Measurements from ENCODE around the gene HIVEP3.

GRCh38 chr1:41682149-41682548 lies 236.6 kb downstream of the HIVEP3 start:
- TF ChIP-seq CTCF (IDR thresholded peaks at IDR 0.05): no peak
- no peak for TF ChIP-seq EZH2 (IDR thresholded peaks at IDR 0.05)
